Measurements from ENCODE around the gene PARVB.

PARVB gene

GRCh38 chr22:44143105-44143474, 119.0 kb downstream of the PARVB start:
- no peak for DNase-seq

GRCh38 chr22:44143579-44143978, 119.5 kb downstream of the PARVB start:
- DNase-seq: no peak

DNA sequence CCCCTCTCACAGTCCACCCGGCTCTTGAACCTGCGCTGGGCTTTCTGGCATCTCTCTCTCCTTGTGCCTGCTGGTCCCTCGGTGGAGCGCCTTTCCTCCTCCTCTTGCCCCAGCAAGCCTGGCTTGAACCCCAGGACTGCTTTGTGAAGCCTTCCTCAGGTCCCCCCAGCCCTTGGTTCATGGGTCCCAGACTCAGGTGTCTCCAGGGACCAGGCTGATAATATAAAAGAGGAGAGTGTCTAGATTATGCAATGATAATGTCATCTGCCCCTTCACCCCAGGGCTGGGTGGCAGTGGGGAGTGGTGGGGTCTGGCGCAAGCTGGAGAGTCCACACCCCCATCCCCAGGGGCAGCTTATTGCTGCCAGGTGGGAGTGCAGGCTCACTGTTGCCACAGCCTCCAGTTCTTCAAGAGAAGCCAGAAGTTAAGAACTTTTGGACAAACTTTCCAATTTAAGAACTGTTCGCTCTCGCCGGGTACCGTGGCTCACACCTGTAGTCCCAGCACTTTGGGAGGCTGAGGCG, 120.0 kb downstream of the PARVB start:
- DNase-seq: no peak

DNA sequence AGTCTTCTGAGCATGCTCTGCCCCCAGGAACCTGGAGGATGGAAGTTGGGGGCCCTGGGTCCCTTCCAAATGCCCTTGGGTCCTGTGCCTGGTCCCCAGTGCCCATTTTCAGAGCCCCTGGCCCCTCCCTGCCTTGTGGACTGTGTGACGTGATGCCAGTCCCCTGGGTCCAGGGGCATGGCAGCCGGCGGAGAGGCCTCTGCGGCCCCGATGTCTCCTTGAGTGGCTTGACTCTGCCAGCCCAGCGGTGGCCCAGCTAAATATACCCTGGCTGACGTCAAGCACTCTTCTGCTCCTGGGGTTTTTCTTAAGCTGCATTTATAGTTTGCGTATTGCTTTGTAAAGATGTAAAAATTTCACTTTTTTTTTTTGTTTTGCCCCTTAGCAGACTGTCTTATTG, 121.4 kb downstream of the PARVB start:
- no peak for DNase-seq

DNA sequence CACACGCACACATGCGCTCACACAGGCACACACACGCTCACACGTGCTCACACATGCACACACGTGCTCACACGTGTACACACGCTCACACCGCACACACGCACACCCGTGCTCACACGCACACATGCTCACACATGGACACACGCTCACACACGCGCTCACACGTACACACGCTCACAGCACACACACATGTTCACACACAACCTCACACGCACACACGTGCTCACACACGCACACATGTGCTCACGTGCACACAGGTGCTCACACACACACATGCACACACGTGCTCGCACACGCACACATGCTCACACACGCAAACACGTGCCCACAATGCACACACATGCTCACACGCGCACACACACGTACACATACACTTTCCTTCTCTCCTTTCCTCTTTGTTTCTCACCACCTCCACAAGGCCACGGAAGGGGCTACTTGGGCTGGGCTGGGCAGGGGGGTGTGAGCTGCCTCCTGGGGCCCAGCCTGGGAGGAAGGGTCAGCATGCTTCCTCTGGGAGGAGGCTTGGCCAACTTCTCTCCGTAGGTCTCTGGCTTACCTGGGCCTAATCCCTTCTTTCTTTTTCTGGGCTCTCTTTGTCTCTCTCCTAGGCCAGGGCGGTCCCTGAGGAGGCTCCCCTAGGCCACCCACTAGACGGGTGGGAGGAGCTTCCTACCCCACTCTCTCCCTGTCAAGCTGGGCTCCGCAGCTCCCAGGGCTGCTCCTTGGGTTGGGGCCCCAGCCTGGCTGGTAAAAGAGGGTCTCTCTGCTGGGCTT, 122.2 kb downstream of the PARVB start:
- no peak for DNase-seq

- no peak for DNase-seq
Observed at GRCh38 chr22:44147008-44147645, 123.0 kb downstream of the PARVB start.

DNA sequence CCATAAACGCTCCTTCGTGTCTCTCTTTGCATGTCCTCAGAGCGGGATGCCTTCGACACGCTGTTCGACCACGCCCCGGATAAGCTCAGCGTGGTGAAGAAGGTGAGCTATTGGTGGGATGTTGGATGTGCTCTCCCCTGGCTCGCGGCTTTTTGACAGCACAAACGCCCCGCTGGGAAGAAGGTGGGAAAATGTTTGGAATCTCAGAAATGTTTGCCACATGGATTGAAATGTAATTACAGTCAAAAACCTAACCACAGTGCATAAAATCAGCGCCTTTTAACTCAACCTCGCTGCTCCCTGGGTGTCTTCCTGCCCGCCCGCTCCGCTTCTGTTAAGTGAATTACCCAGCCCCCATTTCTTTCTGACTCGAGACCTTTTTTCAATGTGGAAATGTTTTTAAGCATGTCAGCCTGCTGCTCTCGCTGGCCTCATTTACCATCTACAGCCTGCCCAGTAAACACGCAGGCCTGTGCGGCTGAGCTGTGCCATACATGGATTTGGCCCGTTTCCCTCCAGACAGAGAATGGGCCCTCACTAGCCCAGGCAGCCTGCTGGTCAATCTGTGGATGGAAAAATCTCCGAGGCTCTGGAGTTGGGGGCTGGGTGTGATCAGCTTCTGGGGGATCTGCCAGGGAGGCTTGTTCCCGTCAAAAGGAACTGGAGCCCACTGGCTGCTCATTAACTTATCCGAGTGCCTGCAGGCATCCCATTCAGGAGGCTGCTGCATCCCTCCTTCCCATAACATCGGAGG, 123.9 kb downstream of the PARVB start:
- DNase-seq: no peak

DNA sequence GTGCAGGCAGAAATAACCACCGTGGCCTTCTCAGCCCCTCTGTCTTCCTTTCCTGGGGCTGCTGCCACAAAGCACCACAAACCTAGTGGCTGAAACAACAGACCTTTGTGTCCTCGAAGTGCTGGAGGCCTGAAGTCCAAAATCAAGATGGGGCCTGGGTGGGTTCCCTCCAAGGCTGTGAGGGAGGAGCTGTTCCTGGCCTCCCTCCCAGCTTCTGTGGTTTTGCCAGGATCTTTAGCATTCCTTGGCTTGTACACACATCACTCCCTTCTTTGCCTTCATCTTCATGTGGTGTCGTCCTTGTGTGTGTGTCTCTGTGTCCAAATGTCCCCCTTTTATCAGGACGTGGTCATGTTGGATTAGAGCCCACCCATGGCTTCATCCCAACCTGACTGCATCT, 127.6 kb downstream of the PARVB start:
- DNase-seq: no peak

GRCh38 chr22:44153710-44154109, 129.6 kb downstream of the PARVB start:
- no peak for DNase-seq

DNA sequence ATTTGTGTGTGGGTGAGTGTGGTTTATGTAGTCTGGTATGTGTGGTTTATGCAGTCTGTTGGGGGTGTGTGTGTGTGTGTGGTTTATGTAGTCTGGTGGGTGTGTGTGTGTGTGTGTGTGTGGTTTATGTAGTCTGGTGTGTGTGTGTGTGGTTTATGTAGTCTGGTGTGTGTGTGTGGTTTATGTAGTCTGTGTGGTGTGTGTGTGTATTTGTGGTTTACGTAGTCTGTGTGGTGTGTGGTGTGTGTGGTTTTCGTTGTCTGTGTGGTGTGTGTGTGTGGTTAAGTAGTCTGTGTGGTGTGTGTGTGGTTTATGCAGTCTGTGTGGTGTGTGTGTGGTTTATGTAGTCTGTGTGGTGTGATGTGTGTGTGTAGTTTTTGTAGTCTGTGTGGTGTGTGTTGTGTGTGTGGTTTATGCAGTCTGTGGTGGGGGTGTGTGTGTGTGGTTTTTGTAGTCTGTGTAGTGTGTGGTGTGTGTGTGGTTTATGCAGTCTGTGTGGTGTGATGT, 130.4 kb downstream of the PARVB start:
- DNase-seq: no peak

- no peak for DNase-seq
Observed at GRCh38 chr22:44155115-44155514, 131.0 kb downstream of the PARVB start.

DNA sequence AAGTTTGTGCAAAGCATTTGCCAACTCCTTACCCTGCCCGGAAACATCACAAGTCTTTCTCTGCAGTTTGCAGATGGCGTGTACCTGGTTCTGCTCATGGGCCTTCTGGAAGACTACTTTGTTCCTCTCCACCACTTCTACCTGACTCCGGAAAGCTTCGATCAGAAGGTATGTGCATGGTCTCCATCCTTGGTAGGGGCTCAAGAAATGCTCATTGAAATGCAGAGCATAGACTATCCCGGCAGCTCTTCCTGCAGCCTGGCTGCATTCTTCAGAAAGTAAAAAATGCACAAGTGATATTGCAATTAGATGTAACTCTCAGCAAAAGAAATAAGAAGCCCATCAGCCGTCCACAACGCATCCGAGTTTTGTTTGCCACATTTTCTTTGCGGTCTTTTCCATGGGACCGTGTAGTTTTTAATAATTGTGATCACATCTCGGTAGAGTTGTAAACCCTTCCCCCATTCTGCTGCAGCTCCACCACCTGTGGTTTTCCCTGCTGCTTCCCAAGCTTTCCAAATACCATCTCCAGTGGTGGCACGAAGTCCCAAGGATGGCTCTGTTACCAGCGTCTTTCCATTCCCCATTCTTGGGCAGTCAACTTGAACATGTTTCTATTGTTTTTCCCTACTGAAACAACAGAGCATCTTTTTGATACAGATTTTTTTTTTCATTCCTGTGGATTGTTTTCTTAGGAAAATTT, 134.0 kb downstream of the PARVB start:
- DNase-seq: no peak

GRCh38 chr22:44158816-44159215, 134.7 kb downstream of the PARVB start:
- DNase-seq: no peak

- DNase-seq: no peak
Observed at GRCh38 chr22:44159221-44159620, 135.1 kb downstream of the PARVB start.

- DNase-seq: no peak
Observed at GRCh38 chr22:44159811-44160210, 135.7 kb downstream of the PARVB start.

DNA sequence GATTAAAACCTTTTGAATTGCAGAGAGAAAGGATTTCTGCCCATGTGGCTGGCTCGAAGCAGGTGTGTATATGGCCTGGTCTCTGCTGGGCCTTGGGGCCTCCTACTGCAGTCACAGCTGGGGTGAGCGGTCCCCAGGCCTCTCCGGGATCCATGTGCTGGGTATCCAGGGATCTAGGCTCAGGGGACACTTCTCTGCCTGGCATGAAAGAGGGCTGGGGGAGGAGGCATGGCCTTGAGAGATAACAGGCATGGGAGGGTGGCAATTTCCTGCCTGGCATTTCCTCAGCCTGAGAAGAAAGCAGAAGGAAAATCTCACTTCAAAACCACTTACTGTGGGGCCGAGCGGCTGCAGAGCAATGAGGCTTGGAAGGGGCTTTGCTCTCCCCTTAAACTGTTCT, 136.3 kb downstream of the PARVB start:
- no peak for DNase-seq

DNA sequence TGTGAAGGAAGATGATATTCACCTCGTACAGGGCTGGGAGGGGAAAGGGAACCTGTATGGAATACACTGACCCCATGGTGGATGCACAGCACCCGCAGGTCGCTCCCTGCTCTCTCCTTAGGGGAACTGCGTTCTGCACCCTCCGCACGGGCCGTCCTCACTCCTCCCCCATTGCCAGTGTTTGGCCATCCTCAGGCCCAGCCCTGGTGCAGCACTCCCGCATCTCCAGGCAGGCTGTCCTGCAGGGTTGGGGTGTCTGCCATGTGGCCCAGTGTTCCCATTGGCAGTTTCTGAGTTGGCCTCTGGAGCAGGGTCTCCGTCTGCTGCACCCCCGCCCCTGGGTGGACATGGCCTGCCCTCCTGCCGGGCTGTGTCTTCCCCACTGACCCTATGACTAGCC, 137.6 kb downstream of the PARVB start:
- no peak for DNase-seq

GRCh38 chr22:44162960-44163359, 138.9 kb downstream of the PARVB start:
- no peak for DNase-seq

GRCh38 chr22:44163536-44163935, 139.4 kb downstream of the PARVB start:
- DNase-seq: no peak

GRCh38 chr22:44164031-44164430, 139.9 kb downstream of the PARVB start:
- no peak for DNase-seq

DNA sequence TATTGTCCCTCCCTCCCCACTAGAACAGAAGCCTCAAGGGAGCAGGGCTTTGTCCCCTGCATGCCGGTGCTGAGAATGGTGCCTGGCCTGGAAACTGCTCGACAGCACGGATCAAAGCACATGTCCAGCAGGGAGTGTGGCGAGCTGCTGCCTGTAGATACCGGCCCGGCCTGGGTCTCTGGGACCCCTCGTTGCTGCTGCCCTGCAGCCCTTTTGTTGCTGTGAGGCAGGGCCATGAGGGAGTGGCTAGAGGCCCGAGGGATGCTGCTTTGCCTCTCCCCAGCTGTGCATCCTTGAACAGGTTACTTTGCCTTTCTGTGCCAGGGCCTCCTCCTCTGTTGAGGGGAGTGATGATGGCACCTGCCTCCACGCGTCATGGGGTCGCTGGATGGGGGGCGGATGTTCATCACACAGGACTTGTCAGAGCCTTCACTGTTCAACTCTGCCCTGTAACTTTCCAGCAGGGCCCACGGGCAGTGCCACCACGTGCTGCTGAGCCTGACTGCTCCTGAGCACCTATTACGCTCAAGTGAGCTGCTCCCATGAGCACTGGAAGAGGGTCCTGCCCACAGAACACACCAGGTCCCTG, 141.3 kb downstream of the PARVB start:
- no peak for DNase-seq

GRCh38 chr22:44166498-44167276, 142.6 kb downstream of the PARVB start:
- no peak for DNase-seq

All from activated T-cell treated with anti-CD3 and anti-CD28 coated beads for 4 hours (primary cell).